ENCODE results near the gene CCR4. TPM values are rescaled to one million over a fixed set of nuclear protein-coding genes. Genes with fewer than 3 reads are reported as not detected.

Gene CCR4
- polyA plus RNA-seq, 2 of the 4 experiments (the other 2 are of a cell fraction) = not detected

- TF ChIP-seq KDM1A (IDR thresholded peaks at IDR 0.05; ENCODE audit: low read depth) = no peak
- no peak for TF ChIP-seq JUNB (IDR thresholded peaks at IDR 0.05)
Measured at GRCh38 chr3:32959371-32959770, 7.9 kb downstream of the CCR4 start (continued).

- H3K9me3 ChIP-seq = peaks cover 11% of the 10 kb centered on the region
- H3K27ac ChIP-seq = no peak overlapping the region
- no peak for TF ChIP-seq ELK1 (IDR thresholded peaks at IDR 0.05; ENCODE audit: low read depth, low read length)
- H3K4me2 ChIP-seq = no peak overlapping the region
- ChIA-PET POLR2A (no interaction called here), CTCF (no interaction called here)
- no peaks in the 10 kb centered on the region for H3K4me1 ChIP-seq
- FAIRE-seq = no peak
- no peak for DNase-seq (ENCODE audit: low read depth in 1 of 2, low spot score in 1 of 2)
- H3K4me3 ChIP-seq = no peak overlapping the region
- 79% methylated on average over 4 of the region's 4 CpGs for WGBS (ENCODE audit: missing lambda C conversion rate)
- no peak for ATAC-seq
Measured at GRCh38 chr3:32960404-32961170, 9.1 kb downstream of the CCR4 start.

GRCh38 chr3:32961189-32961715 is 9.8 kb downstream of the CCR4 start:
- no peak for ATAC-seq
- no peak overlapping the region for H3K4me3 ChIP-seq
- DNase-seq (ENCODE audit: low read depth in 1 of 2, low spot score in 1 of 2) = no peak
- no peak overlapping the region for H3K4me2 ChIP-seq
- POLR2A ChIA-PET = no interaction called here
- no peak overlapping the region for H3K27ac ChIP-seq
- WGBS (ENCODE audit: missing lambda C conversion rate) = 68% methylated on average over 5 of the region's 5 CpGs
- peaks cover 18% of the 10 kb centered on the region for H3K9me3 ChIP-seq
- H3K4me1 ChIP-seq = no peaks in the 10 kb centered on the region
- TF ChIP-seq PHF8 (IDR thresholded peaks at IDR 0.05; ENCODE audit: borderline replicate concordance, low read depth) = no peak
- no peak for TF ChIP-seq PBX3 (IDR thresholded peaks at IDR 0.05)
- no peak for TF ChIP-seq CTCF (IDR thresholded peaks at IDR 0.05)
- no peak for TF ChIP-seq HOXB5 (CRISPR knock-in tag; IDR thresholded peaks at IDR 0.05)
- no peak for TF ChIP-seq FOSB (CRISPR knock-in tag; IDR thresholded peaks at IDR 0.05)
- no peak for TF ChIP-seq MAFK (IDR thresholded peaks at IDR 0.05; ENCODE audit: partially characterized antibody)
- TF ChIP-seq HOXB13 (CRISPR knock-in tag; IDR thresholded peaks at IDR 0.05; ENCODE audit: low read depth) = no peak
- TF ChIP-seq USF2 (IDR thresholded peaks at IDR 0.05) = no peak
- no peak for TF ChIP-seq REST (IDR thresholded peaks at IDR 0.05)
- no peak for TF ChIP-seq CEBPB (IDR thresholded peaks at IDR 0.05)
- TF ChIP-seq RARB (CRISPR knock-in tag; IDR thresholded peaks at IDR 0.05) = no peak
- CTCF ChIA-PET = interaction anchor here (1.1 kb wide), 1 partner anchor 12 kb away, joined by 6 read pairs; no protein-coding TSS in a partner anchor
- FAIRE-seq = no peak
